Activated effector memory CD4-positive, alpha-beta T cell treated with Interleukin-2 at 50 U/mL for 16 hours (primary cell): ENCODE measurements around the gene NCR1.
"Not testable (repeated sequence)": the region's sequence is repeated elsewhere in the genome, so short reads cannot be mapped to it uniquely, and the experiment has no call there.

Experiments
- DNase-seq: peaks from one replicate; pipeline ENCODE4 v3.0.0-alpha.2; 2020

The NCR1 gene

GRCh38 chr19:54916822-54917221 is 10.9 kb downstream of the NCR1 start:
- DNase-seq: no peak

GRCh38 chr19:54918499-54918898 is 12.6 kb downstream of the NCR1 start:
- DNase-seq: no peak

GRCh38 chr19:54919646-54920563 is 14.0 kb downstream of the NCR1 start:
- not testable (repeated sequence) for DNase-seq

- no peak for DNase-seq
Observed at GRCh38 chr19:54921082-54921481, 15.1 kb downstream of the NCR1 start.

- DNase-seq: no peak
Observed at GRCh38 chr19:54923276-54923675, 17.3 kb downstream of the NCR1 start.

- no peak for DNase-seq
Observed at GRCh38 chr19:54928299-54928698, 22.4 kb downstream of the NCR1 start.

GRCh38 chr19:54937926-54938325 is 32.0 kb downstream of the NCR1 start:
- DNase-seq: no peak

GRCh38 chr19:54938906-54939305 is 33.0 kb downstream of the NCR1 start:
- DNase-seq: no peak

GRCh38 chr19:54939538-54939937 is 33.6 kb downstream of the NCR1 start:
- not testable (repeated sequence) for DNase-seq

- not testable (repeated sequence) for DNase-seq
Observed at GRCh38 chr19:54943772-54944361, 37.9 kb downstream of the NCR1 start.

- DNase-seq: no peak
Observed at GRCh38 chr19:54947381-54947780, 41.4 kb downstream of the NCR1 start, which contains the start of gene NLRP7. Gene NLRP7 (minus strand): TSS chr19:54947530.

GRCh38 chr19:54949412-54949811 is 43.5 kb downstream of the NCR1 start:
- DNase-seq: no peak

GRCh38 chr19:54950580-54950979 is 44.6 kb downstream of the NCR1 start:
- not testable (repeated sequence) for DNase-seq

GRCh38 chr19:54952591-54953344 is 46.8 kb downstream of the NCR1 start:
- DNase-seq: no peak

GRCh38 chr19:54953345-54953713 is 47.4 kb downstream of the NCR1 start:
- DNase-seq: not testable (repeated sequence)

GRCh38 chr19:54955376-54955775 is 49.4 kb downstream of the NCR1 start:
- DNase-seq: no peak

- DNase-seq: no peak
Observed at GRCh38 chr19:54959840-54960239, 53.9 kb downstream of the NCR1 start.
